SU-DHL-6 (cell line): Measurements from ENCODE around the gene ABCA4.

ENCODE experiments used
- CTCF ChIP-seq: fragments of 200-600 bp; sonication (generic); IDR thresholded peaks from one replicate; pipeline ENCODE4 v1.5.1; 2017; ENCODE audit warnings: antibody characterized with exemption, mild to moderate bottlenecking, low read length, moderate library complexity; ENCODE audit not compliant: insufficient read depth, poor library complexity, severe bottlenecking
- EZH2phosphoT487 ChIP-seq: fragments of 200-600 bp; sonication (generic), shearing (Covaris generic); conservative IDR thresholded peaks from 2 replicates; pipeline ENCODE4 v1.6.1; 2018; ENCODE audit warnings: mild to moderate bottlenecking, antibody characterized with exemption, low read length, moderate library complexity, mixed read lengths

- TF ChIP-seq CTCF (no peak), EZH2phosphoT487 (no peak)
Measured at GRCh38 chr1:93965888-93966287, 155.1 kb downstream of the ABCA4 start.
